Measurements from ENCODE around the gene LCORL.
"Not testable (repeated sequence)": the region's sequence is repeated elsewhere in the genome, so short reads cannot be mapped to it uniquely, and the experiment has no call there.

Gene LCORL

GRCh38 chr4:17924189-17924588 lies 97.4 kb downstream of the LCORL start:
- no peak for DNase-seq

GRCh38 chr4:17921451-17921850 lies 100.1 kb downstream of the LCORL start:
- no peak for DNase-seq

GRCh38 chr4:17920681-17921080 lies 100.9 kb downstream of the LCORL start:
- DNase-seq = no peak

- DNase-seq = no peak
Measured at GRCh38 chr4:17915439-17915838, 106.1 kb downstream of the LCORL start.

- DNase-seq = no peak
Measured at GRCh38 chr4:17912011-17912410, 109.5 kb downstream of the LCORL start.

GRCh38 chr4:17911608-17912007 lies 109.9 kb downstream of the LCORL start:
- DNase-seq = no peak

- no peak for DNase-seq
Measured at GRCh38 chr4:17898553-17899055, 123.0 kb downstream of the LCORL start.

GRCh38 chr4:17895481-17895880 lies 126.1 kb downstream of the LCORL start:
- no peak for DNase-seq

GRCh38 chr4:17894421-17894820 lies 127.1 kb downstream of the LCORL start:
- DNase-seq = no peak

GRCh38 chr4:17889692-17890091 lies 131.9 kb downstream of the LCORL start:
- no peak for DNase-seq

GRCh38 chr4:17884511-17884910 lies 137.0 kb downstream of the LCORL start:
- DNase-seq = no peak

- no peak for DNase-seq
Measured at GRCh38 chr4:17884063-17884462, 137.5 kb downstream of the LCORL start.

- no peak for DNase-seq
Measured at GRCh38 chr4:17877661-17878060, 143.9 kb downstream of the LCORL start.

- DNase-seq = no peak
Measured at GRCh38 chr4:17876943-17877342, 144.6 kb downstream of the LCORL start.

GRCh38 chr4:17875402-17876070 lies 146.0 kb downstream of the LCORL start:
- no peak for DNase-seq

GRCh38 chr4:17869327-17869726 lies 152.2 kb downstream of the LCORL start:
- DNase-seq = no peak

- no peak for DNase-seq
Measured at GRCh38 chr4:17867276-17867675, 154.3 kb downstream of the LCORL start.

GRCh38 chr4:17866810-17867209 lies 154.7 kb downstream of the LCORL start:
- DNase-seq = no peak

- no peak for DNase-seq
Measured at GRCh38 chr4:17865866-17866363, 155.6 kb downstream of the LCORL start.

- DNase-seq = not testable (repeated sequence)
Measured at GRCh38 chr4:17861906-17862305, 159.6 kb downstream of the LCORL start.

GRCh38 chr4:17859793-17860406 lies 161.7 kb downstream of the LCORL start:
- no peak for DNase-seq

- DNase-seq = no peak
Measured at GRCh38 chr4:17854036-17854435, 167.5 kb downstream of the LCORL start.

- DNase-seq = no peak
Measured at GRCh38 chr4:17851959-17852358, 169.6 kb downstream of the LCORL start.

- not testable (repeated sequence) for DNase-seq
Measured at GRCh38 chr4:17850295-17850694, 171.3 kb downstream of the LCORL start.

- no peak for DNase-seq
Measured at GRCh38 chr4:17846266-17846665, 175.3 kb downstream of the LCORL start.

All from NCI-H1417 treated with DMSO at 0.1 percent for 48 hours (cell line).